Endothelial cell of umbilical vein (primary cell): Measurements from ENCODE around the gene SAMD4A. TPM values are rescaled to one million over a fixed set of nuclear protein-coding genes. Genes with fewer than 3 reads are reported as not detected.

Source experiments
- BruUV-seq: library from RNA; stranded (reverse); fragments of 400-500 nt; replicated peaks from 2 replicates; lab custom pipeline; 2021; lab: Mats Ljungman, UMichigan
- CTCF ChIA-PET: fragments of 300-600, 350-600 bp; sonication (Branson Sonifier 250); formaldehyde crosslinking; loops from one replicate; lab custom pipeline; 2021; ENCODE audit warnings: antibody characterized with exemption, inconsistent platforms; lab: Charles Lee
- POLR2A ChIA-PET: fragments of 300-600, 350-600 bp; sonication (Branson Sonifier 250); formaldehyde crosslinking; loops from one replicate; lab custom pipeline; 2021; ENCODE audit warnings: antibody characterized with exemption, inconsistent platforms; lab: Charles Lee
- DNase-seq: peaks from one replicate; pipeline ENCODE4 v3.0.0-alpha.2; 2011; ENCODE audit warnings: low read depth, low spot score
- FAIRE-seq: peaks from 2 replicates; lab custom pipeline; 2011; peaks lifted over from hg19 to GRCh38; lab: Jason Lieb, UNC
- H2AFZ ChIP-seq: 2 replicates; pipeline ENCODE4 v1.6.0; 2012; ENCODE audit warnings: low read depth, low read length, control low read depth, inconsistent platforms
- H3K27ac ChIP-seq: 2 replicates; pipeline ENCODE4 v1.5.1; 2011; ENCODE audit warnings: low read depth, mild to moderate bottlenecking, control low read depth, low read length, moderate library complexity; ENCODE audit not compliant: insufficient read depth
- H3K27me3 ChIP-seq, 2 experiments: 2 replicates each; pipeline versions ENCODE4 v1.6.0 to v1.6.1; 2011; ENCODE audit warnings: low read length in 2 of 2, mixed read lengths in 1 of 2; ENCODE audit not compliant: control insufficient read depth in 2 of 2, insufficient read depth in 2 of 2
- H3K36me3 ChIP-seq, 2 experiments: 2 replicates in 1 of 2; 3 replicates in 1 of 2; pipeline ENCODE4 v1.5.1; 2011; ENCODE audit warnings: low read length in 2 of 2, mild to moderate bottlenecking in 1 of 2, moderate library complexity in 1 of 2; ENCODE audit not compliant: control insufficient read depth in 2 of 2, insufficient read depth in 2 of 2; ENCODE audit errors: extremely low read depth in 1 of 2
- H3K4me1 ChIP-seq: 3 replicates; pipeline ENCODE4 v1.5.1; 2011; ENCODE audit warnings: mild to moderate bottlenecking, low read length; ENCODE audit not compliant: control insufficient read depth, insufficient read depth; ENCODE audit errors: extremely low read depth
- H3K4me2 ChIP-seq: 2 replicates; pipeline ENCODE4 v1.6.1; 2011; ENCODE audit warnings: low read length, control low read depth, mixed read lengths; ENCODE audit not compliant: insufficient read depth
- H3K4me3 ChIP-seq, 3 experiments: fragments of 200-600 bp in 1 of 3; sonication (generic), shearing (Covaris generic) in 1 of 3; replicated peaks in 1 of 3; 2 replicates each; pipeline ENCODE4 v1.5.1; 2011 to 2016; ENCODE audit warnings: control low read depth in 3 of 3, low read length in 3 of 3, mild to moderate bottlenecking in 2 of 3, inconsistent platforms in 1 of 3, low read depth in 1 of 3, moderate library complexity in 1 of 3; ENCODE audit not compliant: insufficient read depth in 1 of 3
- H3K79me2 ChIP-seq: 2 replicates; pipeline ENCODE4 v1.6.0; 2012; ENCODE audit warnings: low read length, inconsistent platforms; ENCODE audit not compliant: control insufficient read depth, insufficient read depth
- H3K9ac ChIP-seq: replicated peaks from 2 replicates; pipeline ENCODE3; 2011; ENCODE audit warnings: low read length, control low read depth; ENCODE audit not compliant: insufficient read depth; ENCODE audit errors: extremely low read depth
- H3K9me1 ChIP-seq: replicated peaks from 3 replicates; pipeline ENCODE4 v1.6.0; 2011; ENCODE audit warnings: mild to moderate bottlenecking, low read length; ENCODE audit not compliant: control insufficient read depth, insufficient read depth; ENCODE audit errors: extremely low read depth
- H3K9me3 ChIP-seq: replicated peaks from 2 replicates; pipeline ENCODE4 v1.5.1; 2012; ENCODE audit warnings: low read length, inconsistent platforms; ENCODE audit not compliant: control insufficient read depth, insufficient read depth
- H4K20me1 ChIP-seq: replicated peaks from 2 replicates; pipeline ENCODE3; 2011; ENCODE audit warnings: mild to moderate bottlenecking, low read length; ENCODE audit not compliant: control insufficient read depth, insufficient read depth; ENCODE audit errors: extremely low read depth
- CTCF ChIP-seq, 2 donors: IDR thresholded peaks; 1 replicate in 1 of 2; 2 replicates in 1 of 2; pipeline ENCODE4 v1.5.1; 2011; ENCODE audit warnings: low read length in 2 of 2, mild to moderate bottlenecking in 2 of 2, moderate library complexity in 2 of 2, control low read depth in 1 of 2, inconsistent platforms in 1 of 2, low read depth in 1 of 2; ENCODE audit not compliant: insufficient read depth in 1 of 2; ENCODE audit errors: extremely low read depth in 1 of 2
- EZH2 ChIP-seq: IDR thresholded peaks from 2 replicates; pipeline ENCODE4 v1.6.1; 2012; ENCODE audit warnings: borderline replicate concordance, low read depth, mild to moderate bottlenecking, moderate library complexity, low read length, inconsistent platforms; ENCODE audit not compliant: severe bottlenecking
- FOS ChIP-seq: IDR thresholded peaks from 2 replicates; pipeline ENCODE4 v1.6.1; 2011; ENCODE audit warnings: mild to moderate bottlenecking, low read length, moderate library complexity, borderline replicate concordance; ENCODE audit not compliant: insufficient read depth
- GATA2 ChIP-seq: IDR thresholded peaks from 2 replicates; pipeline ENCODE4 v1.7.0; 2011; ENCODE audit warnings: low read depth, mild to moderate bottlenecking, moderate library complexity, mixed read lengths, low read length; ENCODE audit not compliant: insufficient read length, insufficient read depth
- JUN ChIP-seq: IDR thresholded peaks from 2 replicates; pipeline ENCODE4 v1.6.1; 2011; ENCODE audit warnings: borderline replicate concordance, low read depth; ENCODE audit not compliant: insufficient read length, insufficient read depth
- MAX ChIP-seq: IDR thresholded peaks from 2 replicates; pipeline ENCODE4 v1.6.1; 2011; ENCODE audit not compliant: insufficient read depth, insufficient read length
- MYC ChIP-seq: IDR thresholded peaks from one replicate; pipeline ENCODE4 v1.6.1; 2011; ENCODE audit warnings: mild to moderate bottlenecking, low read depth, low read length
- POLR2A ChIP-seq: IDR thresholded peaks from 2 replicates; pipeline ENCODE4 v1.6.1; 2012; ENCODE audit warnings: low read depth, mild to moderate bottlenecking, control low read depth, low read length
- POLR2AphosphoS5 ChIP-seq: IDR thresholded peaks from 2 replicates; pipeline ENCODE4 v1.6.1; 2012; ENCODE audit warnings: low read depth, mild to moderate bottlenecking, control low read depth, low read length, moderate library complexity; ENCODE audit not compliant: insufficient read depth
- dilution Hi-C: fragments of 300-500 bp; cut with MboI; formaldehyde crosslinking; loops from one replicate; pipeline ENCODE4 v1.15.0; 2019; ENCODE audit warnings: low sequenced_read_pairs; ENCODE audit not compliant: extremely low pct_ligation_motif_present
- intact Hi-C: fragments of 100-400 bp; cut with micrococcal nuclease; formaldehyde crosslinking; loops from one replicate; pipeline ENCODE4 v1.10.0; 2022
- polyA plus RNA-seq, 4 experiments: library from polyadenylated mRNA; depleted of rRNA in 3 of 4; stranded (reverse) in 3 of 4; unstranded in 1 of 4; fragments of >200 nt; gene quantifications; 2 replicates each; pipeline versions ENCODE4 v1.2.1 to v1.2.3, GENCODE V29; 2011 to 2012; ENCODE audit warnings: missing spikeins in 1 of 4
- total RNA-seq: library from RNA; stranded (reverse); gene quantifications from 2 replicates; pipeline ENCODE4 v1.2.3, GENCODE V29; 2021

SAMD4A gene
- total and polyA plus RNA-seq, 2 donors (not counting 3 experiments of a cell fraction or from before 2014, with no cell fraction given): 37.7 to 95.3 TPM

GRCh38 chr14:54792288-54792687 lies 225.4 kb downstream of the SAMD4A start:
- Histone ChIP-seq H3K4me2 (no peak overlapping the region), H3K9ac (no peak overlapping the region), H3K9me3 (no peaks in the 10 kb centered on the region), H3K4me3 (no peak overlapping the region), H4K20me1 (no peaks in the 10 kb centered on the region), H2AFZ (no peak overlapping the region), H3K36me3 (peaks cover 10 to 21% of the 10 kb centered on the region in 2 experiments), H3K9me1 (no peaks in the 10 kb centered on the region), H3K27ac (no peak overlapping the region), H3K4me1 (peaks cover 13% of the 10 kb centered on the region), H3K27me3 (no peaks in the 10 kb centered on the region), H3K79me2 (no peaks in the 10 kb centered on the region)
- dilution Hi-C loops (no loop called here), intact Hi-C loops (no loop called here)
- no peak for TF ChIP-seq MAX
- TF ChIP-seq EZH2: no peak
- TF ChIP-seq POLR2AphosphoS5: no peak
- TF ChIP-seq CTCF (IDR thresholded peaks at IDR 0.05; ENCODE audit: extremely low read depth in 1 of 2, insufficient read depth in 1 of 2, low read depth in 1 of 2, low read length in 2 of 2): no peak
- no peak for TF ChIP-seq MYC
- no peak for TF ChIP-seq FOS
- TF ChIP-seq GATA2: no peak
- no peak for TF ChIP-seq JUN
- TF ChIP-seq POLR2A: no peak
- ChIA-PET POLR2A (no interaction called here), CTCF (interaction anchor here (1.4 to 1.6 kb wide), 2 partner anchors 12 to 14 kb away, joined by 4 read pairs; no protein-coding TSS in a partner anchor)
- BruUV-seq: no TSS peak
- no peak for FAIRE-seq
- no peak for DNase-seq
